MM.1S (cell line): Measurements from ENCODE around the gene PDE1C.

ENCODE experiments used
- DNase-seq: peaks from one replicate; pipeline ENCODE4 v3.0.0-alpha.2; 2015
- H2AFZ ChIP-seq: fragments of 300-600 bp; sonication (generic); 2 replicates; pipeline ENCODE4 v1.6.0; 2016; ENCODE audit warnings: antibody characterized with exemption, low read length
- H3F3A ChIP-seq: fragments of 300-600 bp; sonication (generic); 2 replicates; pipeline ENCODE4 v1.6.1; 2016; ENCODE audit warnings: mild to moderate bottlenecking, antibody characterized with exemption, low read length, moderate library complexity, mixed read lengths; ENCODE audit not compliant: insufficient read depth
- H3K27ac ChIP-seq: fragments of 300-600 bp; sonication (generic); 2 replicates; pipeline ENCODE4 v1.5.1; 2016; ENCODE audit warnings: mild to moderate bottlenecking, low read length
- H3K27me3 ChIP-seq: fragments of 300-600 bp; sonication (generic); replicated peaks from 2 replicates; pipeline ENCODE4 v1.6.0; 2016; ENCODE audit warnings: low read length; ENCODE audit not compliant: insufficient read depth
- H3K36me3 ChIP-seq: fragments of 300-600 bp; sonication (generic); replicated peaks from 2 replicates; pipeline ENCODE4 v1.6.1; 2016; ENCODE audit warnings: mild to moderate bottlenecking, low read length, mixed read lengths; ENCODE audit not compliant: insufficient read depth
- H3K4me1 ChIP-seq: fragments of 300-600 bp; sonication (generic); 2 replicates; pipeline ENCODE4 v1.6.1; 2016; ENCODE audit warnings: low read length, mixed read lengths
- H3K4me2 ChIP-seq: fragments of 300-600 bp; sonication (generic); 2 replicates; pipeline ENCODE4 v1.6.0; 2016; ENCODE audit warnings: low read depth, low read length
- H3K4me3 ChIP-seq: fragments of 300-600 bp; sonication (generic); 2 replicates; pipeline ENCODE4 v1.5.1; 2016; ENCODE audit warnings: low read length, mixed read lengths
- H3K79me2 ChIP-seq: fragments of 300-600 bp; sonication (generic); 2 replicates; pipeline ENCODE4 v1.6.1; 2016; ENCODE audit warnings: mixed run types, low read length, mixed read lengths
- H3K9ac ChIP-seq: fragments of 300-600 bp; sonication (generic); 2 replicates; pipeline ENCODE4 v1.6.1; 2016; ENCODE audit warnings: low read length, mixed read lengths
- H3K9me2 ChIP-seq: fragments of 300-600 bp; sonication (generic); replicated peaks from 2 replicates; pipeline ENCODE4 v1.6.1; 2016; ENCODE audit warnings: mild to moderate bottlenecking, low read length, mixed read lengths; ENCODE audit not compliant: insufficient read depth
- H3K9me3 ChIP-seq: fragments of 300-600 bp; sonication (generic); replicated peaks from 2 replicates; pipeline ENCODE4 v1.6.1; 2016; ENCODE audit warnings: mild to moderate bottlenecking, low read length, mixed read lengths; ENCODE audit not compliant: insufficient read depth
- H4K20me1 ChIP-seq: fragments of 300-600 bp; sonication (generic); 2 replicates; pipeline ENCODE4 v1.6.1; 2016; ENCODE audit warnings: mild to moderate bottlenecking, low read length, moderate library complexity, mixed read lengths; ENCODE audit not compliant: insufficient read depth
- EZH2 ChIP-seq: fragments of 300-600 bp; sonication (generic); optimal IDR thresholded peaks from 2 replicates; pipeline ENCODE3; 2017; ENCODE audit warnings: low read depth, mild to moderate bottlenecking, antibody characterized with exemption, low read length, mixed read lengths
- EZH2phosphoT487 ChIP-seq: fragments of 300-600 bp; sonication (generic); IDR thresholded peaks from 2 replicates; pipeline ENCODE4 v1.6.1; 2018; ENCODE audit warnings: antibody characterized with exemption, low read length
- TF ChIP-seq, protein P1 (sequence below): fragments of 300-600 bp; sonication (generic); IDR thresholded peaks from 2 replicates; pipeline ENCODE4 v1.5.1; 2016; ENCODE audit warnings: antibody characterized with exemption, low read length, mixed read lengths

The PDE1C gene

GRCh38 chr7:31874631-31875386 is 195.4 kb downstream of the PDE1C start:
- no peak for DNase-seq

GRCh38 chr7:31873816-31874597 is 196.2 kb downstream of the PDE1C start:
- Histone ChIP-seq H3F3A (no peaks in the 10 kb centered on the region), H3K9me3 (no peaks in the 10 kb centered on the region), H3K36me3 (no peaks in the 10 kb centered on the region), H3K4me1 (no peaks in the 10 kb centered on the region), H3K4me2 (no peak overlapping the region), H3K4me3 (no peak overlapping the region), H4K20me1 (no peaks in the 10 kb centered on the region), H3K27me3 (no peaks in the 10 kb centered on the region), H3K9me2 (no peaks in the 10 kb centered on the region), H3K79me2 (no peaks in the 10 kb centered on the region), H2AFZ (no peak overlapping the region), H3K27ac (no peak overlapping the region), H3K9ac (no peak overlapping the region)
- TF ChIP-seq EZH2phosphoT487 (no peak), EZH2 (no peak)
- TF ChIP-seq, protein P1, sequence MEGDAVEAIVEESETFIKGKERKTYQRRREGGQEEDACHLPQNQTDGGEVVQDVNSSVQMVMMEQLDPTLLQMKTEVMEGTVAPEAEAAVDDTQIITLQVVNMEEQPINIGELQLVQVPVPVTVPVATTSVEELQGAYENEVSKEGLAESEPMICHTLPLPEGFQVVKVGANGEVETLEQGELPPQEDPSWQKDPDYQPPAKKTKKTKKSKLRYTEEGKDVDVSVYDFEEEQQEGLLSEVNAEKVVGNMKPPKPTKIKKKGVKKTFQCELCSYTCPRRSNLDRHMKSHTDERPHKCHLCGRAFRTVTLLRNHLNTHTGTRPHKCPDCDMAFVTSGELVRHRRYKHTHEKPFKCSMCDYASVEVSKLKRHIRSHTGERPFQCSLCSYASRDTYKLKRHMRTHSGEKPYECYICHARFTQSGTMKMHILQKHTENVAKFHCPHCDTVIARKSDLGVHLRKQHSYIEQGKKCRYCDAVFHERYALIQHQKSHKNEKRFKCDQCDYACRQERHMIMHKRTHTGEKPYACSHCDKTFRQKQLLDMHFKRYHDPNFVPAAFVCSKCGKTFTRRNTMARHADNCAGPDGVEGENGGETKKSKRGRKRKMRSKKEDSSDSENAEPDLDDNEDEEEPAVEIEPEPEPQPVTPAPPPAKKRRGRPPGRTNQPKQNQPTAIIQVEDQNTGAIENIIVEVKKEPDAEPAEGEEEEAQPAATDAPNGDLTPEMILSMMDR: no peak
- DNase-seq: no peak

More at GRCh38 chr7:31874631-31875386, 195.4 kb downstream of the PDE1C start:
- H3K27ac ChIP-seq: no peak overlapping the region
- H3K9me2 ChIP-seq: no peaks in the 10 kb centered on the region
- no peak overlapping the region for H2AFZ ChIP-seq
- H3K4me1 ChIP-seq: no peaks in the 10 kb centered on the region
- H3K4me2 ChIP-seq: no peak overlapping the region
- H3K36me3 ChIP-seq: no peaks in the 10 kb centered on the region
- H3K9me3 ChIP-seq: no peaks in the 10 kb centered on the region
- H3K27me3 ChIP-seq: no peaks in the 10 kb centered on the region
- no peaks in the 10 kb centered on the region for H4K20me1 ChIP-seq
- TF ChIP-seq, protein P1: no peak
- no peak for TF ChIP-seq EZH2phosphoT487
- no peak overlapping the region for H3K4me3 ChIP-seq
- H3K9ac ChIP-seq: no peak overlapping the region
- H3F3A ChIP-seq: no peaks in the 10 kb centered on the region
- no peaks in the 10 kb centered on the region for H3K79me2 ChIP-seq

DNA sequence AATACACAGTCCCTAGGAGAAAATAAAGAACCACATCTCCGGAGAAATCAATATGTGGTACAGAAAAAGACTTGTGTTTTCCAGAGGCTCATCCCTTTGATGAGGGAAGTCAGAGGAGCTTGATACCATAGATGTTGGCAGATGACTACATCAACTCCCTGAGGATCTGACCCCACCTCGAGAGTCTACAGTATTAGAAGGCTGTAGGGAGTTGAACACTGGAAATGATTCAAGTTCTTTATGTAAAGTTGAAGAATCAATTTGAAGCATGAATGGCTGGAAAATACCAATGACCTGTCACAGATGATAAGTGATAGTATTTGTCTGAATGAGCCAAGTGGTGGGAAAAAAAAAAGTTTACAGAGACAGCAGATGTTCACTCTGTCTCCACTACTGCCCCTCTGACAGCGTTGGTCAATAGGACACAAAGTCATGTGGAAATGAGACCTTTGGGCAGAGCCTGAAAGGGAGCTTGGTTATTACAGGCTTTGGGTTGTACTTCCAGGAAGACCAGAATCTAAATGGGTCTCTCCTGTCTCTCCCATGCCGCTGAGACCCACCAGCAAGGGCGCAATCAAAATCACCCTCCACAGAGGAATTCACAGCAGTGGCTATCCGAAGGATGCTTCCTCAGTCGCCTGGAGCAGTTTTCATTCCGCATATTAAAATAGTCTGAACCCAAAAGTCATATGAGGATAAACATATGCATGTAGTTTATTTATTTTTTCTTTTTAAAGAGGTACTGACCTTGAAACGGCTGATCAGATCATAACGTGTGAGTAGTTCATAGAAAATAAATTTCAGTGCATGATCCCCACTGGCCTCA is 197.4 kb downstream of the PDE1C start:
- Histone ChIP-seq H3K79me2 (no peaks in the 10 kb centered on the region), H3K4me2 (no peak overlapping the region), H2AFZ (no peak overlapping the region), H3K9me3 (no peaks in the 10 kb centered on the region), H3K4me1 (no peaks in the 10 kb centered on the region), H3K9me2 (no peaks in the 10 kb centered on the region), H3K4me3 (no peak overlapping the region), H3K27ac (no peak overlapping the region), H3K9ac (no peak overlapping the region), H3F3A (no peaks in the 10 kb centered on the region), H4K20me1 (no peaks in the 10 kb centered on the region), H3K36me3 (no peaks in the 10 kb centered on the region), H3K27me3 (no peaks in the 10 kb centered on the region)
- no peak for DNase-seq
- TF ChIP-seq EZH2 (no peak), EZH2phosphoT487 (no peak)
- TF ChIP-seq, protein P1: no peak
